ENCODE measurements around the gene PLP1.

- no peak for TF ChIP-seq FOXP2 (optimal IDR thresholded peaks at IDR 0.05; ENCODE audit: control extremely low read depth, extremely low read length, insufficient read depth)
- TF ChIP-seq POLR2AphosphoS5 (IDR thresholded peaks at IDR 0.05; ENCODE audit: borderline replicate concordance, low read depth, low read length), result no peak
- no peak for TF ChIP-seq EZH2 (IDR thresholded peaks at IDR 0.05)
Measured at GRCh38 chrX:103734125-103734760, 42.4 kb upstream of the PLP1 start.

All from SK-N-MC (cell line).